GM23248 (cell line): ENCODE results near the gene SYNDIG1L. TPM values are rescaled to one million over a fixed set of nuclear protein-coding genes. Genes with fewer than 3 reads are reported as not detected.
A peak's percentile ranks its signal among the peaks of the same experiment; 100 is the strongest.

ENCODE experiments used
- DNase-seq: peaks from one replicate; pipeline ENCODE4 v3.0.0-alpha.2; 2015
- H2AFZ ChIP-seq: fragments of 200-600 bp; sonication (generic); 2 replicates; pipeline ENCODE4 v1.6.1; 2016; ENCODE audit warnings: antibody characterized with exemption
- H3F3A ChIP-seq: fragments of 200-600 bp; sonication (generic); 2 replicates; pipeline ENCODE4 v1.6.1; 2016; ENCODE audit warnings: mild to moderate bottlenecking, antibody characterized with exemption, mixed run types; ENCODE audit not compliant: insufficient read depth
- H3K27ac ChIP-seq: fragments of 200-600 bp; sonication (generic); 2 replicates; pipeline ENCODE4 v1.5.1; 2016; ENCODE audit warnings: mild to moderate bottlenecking
- H3K27me3 ChIP-seq: fragments of 200-600 bp; sonication (generic); replicated peaks from 2 replicates; pipeline ENCODE4 v1.6.1; 2016; ENCODE audit warnings: mild to moderate bottlenecking; ENCODE audit not compliant: insufficient read depth
- H3K36me3 ChIP-seq: fragments of 200-600 bp; sonication (generic); 2 replicates; pipeline ENCODE4 v1.6.1; 2016; ENCODE audit warnings: low read depth, mild to moderate bottlenecking
- H3K4me1 ChIP-seq: fragments of 200-600 bp; sonication (generic); 2 replicates; pipeline ENCODE4 v1.6.1; 2016; ENCODE audit warnings: mild to moderate bottlenecking; ENCODE audit not compliant: insufficient read depth
- H3K4me2 ChIP-seq: fragments of 200-600 bp; sonication (generic); one replicate; pipeline ENCODE4 v1.6.1; 2016; ENCODE audit warnings: mild to moderate bottlenecking; ENCODE audit not compliant: unreplicated experiment
- H3K4me3 ChIP-seq: fragments of 200-600 bp; sonication (generic); 2 replicates; pipeline ENCODE4 v1.5.1; 2016; ENCODE audit warnings: mild to moderate bottlenecking
- H3K79me2 ChIP-seq: fragments of 200-600 bp; sonication (generic); 2 replicates; pipeline ENCODE4 v1.6.1; 2016; ENCODE audit warnings: mild to moderate bottlenecking; ENCODE audit not compliant: insufficient read depth
- H3K9ac ChIP-seq: fragments of 200-600 bp; sonication (generic); 2 replicates; pipeline ENCODE4 v1.6.1; 2016; ENCODE audit warnings: mild to moderate bottlenecking
- H3K9me2 ChIP-seq: fragments of 200-600 bp; sonication (generic); 2 replicates; pipeline ENCODE4 v1.6.1; 2016; ENCODE audit warnings: mixed run types, mild to moderate bottlenecking, moderate library complexity; ENCODE audit not compliant: insufficient read depth
- H3K9me3 ChIP-seq: fragments of 200-600 bp; sonication (generic); one replicate; pipeline ENCODE4 v1.6.1; 2017; ENCODE audit warnings: low read depth
- H4K20me1 ChIP-seq: fragments of 200-600 bp; sonication (generic); 2 replicates; pipeline ENCODE4 v1.6.0; 2016; ENCODE audit not compliant: insufficient read depth
- EZH2 ChIP-seq: fragments of 200-600 bp; sonication (generic); IDR thresholded peaks from 2 replicates; pipeline ENCODE4 v1.6.1; 2018; ENCODE audit warnings: antibody characterized with exemption, mild to moderate bottlenecking; ENCODE audit not compliant: insufficient read depth, poor library complexity, severe bottlenecking
- EZH2phosphoT487 ChIP-seq: fragments of 200-600 bp; sonication (generic); IDR thresholded peaks from 2 replicates; pipeline ENCODE4 v1.6.1; 2018; ENCODE audit warnings: antibody characterized with exemption, moderate library complexity, mild to moderate bottlenecking, low read depth; ENCODE audit not compliant: insufficient read depth
- WGBS, 2 experiments: methylation state at CpG; one replicate each; pipeline ENCODE4 v1.1.6; 2015 to 2017; ENCODE audit warnings: low lambda C conversion rate in 2 of 2, low coverage in 1 of 2; ENCODE audit errors: missing lambda C conversion rate in 2 of 2; 5-methylcytosine and 5-hydroxymethylcytosine counted together
- in situ Hi-C: fragments of 300-500 bp; cut with MboI; formaldehyde crosslinking; loops from 2 replicates; pipeline ENCODE4 v1.15.0; 2020
- polyA plus RNA-seq: library from polyadenylated mRNA; unstranded; fragments of >200 nt; fragmentation: Nextera tagmentation; extraction: Ambion mirVana; gene quantifications from 2 replicates; pipeline ENCODE4 v1.2.1, GENCODE V29; 2016
- total RNA-seq: library from RNA; depleted of rRNA; stranded (reverse); fragments of >200 nt; shearing (Covaris generic); gene quantifications from 2 replicates; pipeline ENCODE4 v1.2.3, GENCODE V29; 2014; rRNA removed

SYNDIG1L gene
- total RNA-seq (not detected in 2 replicates), polyA plus RNA-seq (not detected in 2 replicates)

- H3K27me3 ChIP-seq: peaks cover 36% of the 10 kb centered on the region
- no peaks in the 10 kb centered on the region for H3F3A ChIP-seq
- H3K4me3 ChIP-seq: no peak within 1 kb of the TSS
- H3K9me2 ChIP-seq: no peaks in the 10 kb centered on the region
- H3K9ac ChIP-seq: no peak within 1 kb of the TSS
- H3K4me2 ChIP-seq: no peak within 1 kb of the TSS
- no peak for TF ChIP-seq EZH2
- TF ChIP-seq EZH2phosphoT487: no peak
- H3K79me2 ChIP-seq: no peaks in the 10 kb centered on the region
- in situ Hi-C loops: no loop called here
- no peaks in the 10 kb centered on the region for H3K36me3 ChIP-seq
- no peaks in the 10 kb centered on the region for H3K9me3 ChIP-seq
- H2AFZ ChIP-seq: no peak within 1 kb of the TSS
- 8 to 12% methylated on average over 18 to 29 of the region's 33 CpGs for WGBS, 2 experiments
- no peak within 1 kb of the TSS for H3K27ac ChIP-seq
- no peak for DNase-seq
- H3K4me1 ChIP-seq: no peaks in the 10 kb centered on the region
- no peaks in the 10 kb centered on the region for H4K20me1 ChIP-seq
These were observed at the start of gene SYNDIG1L for GRCh38 chr14:74426202-74426582. Gene SYNDIG1L, minus strand, starts transcription at chr14:74426210. Its CDS starts 16,466 bp downstream, at chr14:74409744.

GRCh38 chr14:74475678-74476077 lies 49.7 kb upstream of the SYNDIG1L start:
- Histone ChIP-seq H3K79me2 (no peaks in the 10 kb centered on the region), H4K20me1 (no peaks in the 10 kb centered on the region), H3K4me1 (peaks cover 15% of the 10 kb centered on the region), H3K9me3 (no peaks in the 10 kb centered on the region), H3K36me3 (no peaks in the 10 kb centered on the region), H3F3A (peaks cover 19% of the 10 kb centered on the region), H3K9me2 (no peaks in the 10 kb centered on the region), H2AFZ (peak overlapping the region; percentile 77), H3K4me3 (no peak overlapping the region), H3K4me2 (peak overlapping the region; percentile 4), H3K27me3 (no peaks in the 10 kb centered on the region), H3K9ac (peak overlapping the region; percentile 65), H3K27ac (peak overlapping the region; percentile 63)
- in situ Hi-C loops: loop anchor here (5.0 kb wide), 1 partner anchor 108 kb away; no protein-coding TSS in a partner anchor
- peak; percentile 93 for DNase-seq
- 0 to 1% methylated on average over 3 of the region's 3 CpGs for WGBS, 2 experiments
- TF ChIP-seq EZH2: no peak
- TF ChIP-seq EZH2phosphoT487: no peak

GRCh38 chr14:74474376-74474775 lies 48.4 kb upstream of the SYNDIG1L start:
- H3K27me3 ChIP-seq: no peaks in the 10 kb centered on the region
- no peaks in the 10 kb centered on the region for H3K79me2 ChIP-seq
- peaks cover 15% of the 10 kb centered on the region for H3K4me1 ChIP-seq
- WGBS, 2 experiments: 31 to 36% methylated on average over 2 of the region's 2 CpGs
- H2AFZ ChIP-seq: no peak overlapping the region
- in situ Hi-C loops: loop anchor here (25.0 kb wide), 1 partner anchor 362 kb away; no protein-coding TSS in a partner anchor
- H3K4me3 ChIP-seq: no peak overlapping the region
- H4K20me1 ChIP-seq: no peaks in the 10 kb centered on the region
- H3K4me2 ChIP-seq: no peak overlapping the region
- H3F3A ChIP-seq: peaks cover 19% of the 10 kb centered on the region
- H3K36me3 ChIP-seq: no peaks in the 10 kb centered on the region
- H3K9me2 ChIP-seq: no peaks in the 10 kb centered on the region
- no peak overlapping the region for H3K27ac ChIP-seq
- no peak overlapping the region for H3K9ac ChIP-seq
- H3K9me3 ChIP-seq: no peaks in the 10 kb centered on the region
- DNase-seq: peak; percentile 19
- no peak for TF ChIP-seq EZH2

GRCh38 chr14:74472601-74473000 lies 46.6 kb upstream of the SYNDIG1L start:
- 87 to 95% methylated on average over 2 of the region's 2 CpGs for WGBS, 2 experiments
- H3K9ac ChIP-seq: no peak overlapping the region

More at GRCh38 chr14:74472601-74473000, 46.6 kb upstream of the SYNDIG1L start:
- H3K4me1 ChIP-seq: peaks cover 15% of the 10 kb centered on the region
- H4K20me1 ChIP-seq: no peaks in the 10 kb centered on the region
- peaks cover 19% of the 10 kb centered on the region for H3F3A ChIP-seq
- no peaks in the 10 kb centered on the region for H3K9me2 ChIP-seq
- no peak overlapping the region for H2AFZ ChIP-seq
- H3K27me3 ChIP-seq: no peaks in the 10 kb centered on the region
- no peaks in the 10 kb centered on the region for H3K79me2 ChIP-seq
- H3K9me3 ChIP-seq: no peaks in the 10 kb centered on the region
- H3K4me3 ChIP-seq: no peak overlapping the region
- no peak overlapping the region for H3K27ac ChIP-seq
- DNase-seq: no peak
- in situ Hi-C loops: loop anchor here (25.0 kb wide), 1 partner anchor 360 kb away; no protein-coding TSS in a partner anchor
- TF ChIP-seq EZH2 (no peak), EZH2phosphoT487 (no peak)
- H3K4me2 ChIP-seq: no peak overlapping the region
- H3K36me3 ChIP-seq: no peaks in the 10 kb centered on the region
